NCI-H2196 treated with DMSO at 0.1 percent for 48 hours (cell line): Measurements from ENCODE around the gene RIPOR1.
A peak's percentile ranks its signal among the peaks of the same experiment; 100 is the strongest.
"Not testable (repeated sequence)": the region's sequence is repeated elsewhere in the genome, so short reads cannot be mapped to it uniquely, and the experiment has no call there.

Experiments used
- DNase-seq: peaks from one replicate; lab custom pipeline; 2025; ENCODE audit not compliant: unreplicated experiment; lab: John Stamatoyannopoulos, UW

Gene RIPOR1, protein sequence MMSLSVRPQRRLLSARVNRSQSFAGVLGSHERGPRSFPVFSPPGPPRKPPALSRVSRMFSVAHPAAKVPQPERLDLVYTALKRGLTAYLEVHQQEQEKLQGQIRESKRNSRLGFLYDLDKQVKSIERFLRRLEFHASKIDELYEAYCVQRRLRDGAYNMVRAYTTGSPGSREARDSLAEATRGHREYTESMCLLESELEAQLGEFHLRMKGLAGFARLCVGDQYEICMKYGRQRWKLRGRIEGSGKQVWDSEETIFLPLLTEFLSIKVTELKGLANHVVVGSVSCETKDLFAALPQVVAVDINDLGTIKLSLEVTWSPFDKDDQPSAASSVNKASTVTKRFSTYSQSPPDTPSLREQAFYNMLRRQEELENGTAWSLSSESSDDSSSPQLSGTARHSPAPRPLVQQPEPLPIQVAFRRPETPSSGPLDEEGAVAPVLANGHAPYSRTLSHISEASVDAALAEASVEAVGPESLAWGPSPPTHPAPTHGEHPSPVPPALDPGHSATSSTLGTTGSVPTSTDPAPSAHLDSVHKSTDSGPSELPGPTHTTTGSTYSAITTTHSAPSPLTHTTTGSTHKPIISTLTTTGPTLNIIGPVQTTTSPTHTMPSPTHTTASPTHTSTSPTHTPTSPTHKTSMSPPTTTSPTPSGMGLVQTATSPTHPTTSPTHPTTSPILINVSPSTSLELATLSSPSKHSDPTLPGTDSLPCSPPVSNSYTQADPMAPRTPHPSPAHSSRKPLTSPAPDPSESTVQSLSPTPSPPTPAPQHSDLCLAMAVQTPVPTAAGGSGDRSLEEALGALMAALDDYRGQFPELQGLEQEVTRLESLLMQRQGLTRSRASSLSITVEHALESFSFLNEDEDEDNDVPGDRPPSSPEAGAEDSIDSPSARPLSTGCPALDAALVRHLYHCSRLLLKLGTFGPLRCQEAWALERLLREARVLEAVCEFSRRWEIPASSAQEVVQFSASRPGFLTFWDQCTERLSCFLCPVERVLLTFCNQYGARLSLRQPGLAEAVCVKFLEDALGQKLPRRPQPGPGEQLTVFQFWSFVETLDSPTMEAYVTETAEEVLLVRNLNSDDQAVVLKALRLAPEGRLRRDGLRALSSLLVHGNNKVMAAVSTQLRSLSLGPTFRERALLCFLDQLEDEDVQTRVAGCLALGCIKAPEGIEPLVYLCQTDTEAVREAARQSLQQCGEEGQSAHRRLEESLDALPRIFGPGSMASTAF

DNA sequence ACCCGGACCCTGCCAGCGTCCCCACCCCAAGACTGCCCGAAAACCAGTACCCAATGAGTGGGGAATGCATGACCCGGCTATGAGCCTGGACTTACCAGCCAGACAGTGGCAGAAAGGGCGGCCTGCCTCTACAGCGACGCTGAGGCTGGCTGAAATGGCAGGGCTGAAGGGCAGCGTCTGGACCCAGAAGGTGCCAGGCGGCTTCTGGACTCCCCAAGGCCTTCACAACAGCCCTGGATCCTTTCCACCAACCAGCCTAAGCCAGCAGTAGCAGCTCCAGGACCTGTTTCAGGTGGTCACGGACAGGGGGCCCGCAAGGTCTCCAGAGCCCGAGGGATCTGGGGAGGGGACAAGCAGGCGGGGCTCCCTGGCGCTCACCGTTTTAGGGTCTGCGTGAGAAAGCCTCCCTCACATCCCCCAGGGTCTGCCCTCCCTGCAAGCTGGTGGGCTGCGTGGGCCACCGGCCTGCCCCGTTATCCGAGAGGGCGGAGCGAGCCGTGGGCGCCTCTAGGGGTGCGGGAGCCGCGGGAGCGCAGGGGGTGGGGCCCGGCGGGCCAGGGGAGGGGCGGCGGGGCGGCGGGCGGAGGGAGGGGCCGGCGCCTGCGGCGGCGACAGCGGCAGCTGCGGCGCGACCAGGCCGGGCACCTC, at the start of gene RIPOR1:
RIPOR1 (plus strand) TSS at position 608 of the 648 bp plus-strand sequence. CDS start 9,618 bp downstream, outside the sequence.
- DNase-seq, result no peak

DNA sequence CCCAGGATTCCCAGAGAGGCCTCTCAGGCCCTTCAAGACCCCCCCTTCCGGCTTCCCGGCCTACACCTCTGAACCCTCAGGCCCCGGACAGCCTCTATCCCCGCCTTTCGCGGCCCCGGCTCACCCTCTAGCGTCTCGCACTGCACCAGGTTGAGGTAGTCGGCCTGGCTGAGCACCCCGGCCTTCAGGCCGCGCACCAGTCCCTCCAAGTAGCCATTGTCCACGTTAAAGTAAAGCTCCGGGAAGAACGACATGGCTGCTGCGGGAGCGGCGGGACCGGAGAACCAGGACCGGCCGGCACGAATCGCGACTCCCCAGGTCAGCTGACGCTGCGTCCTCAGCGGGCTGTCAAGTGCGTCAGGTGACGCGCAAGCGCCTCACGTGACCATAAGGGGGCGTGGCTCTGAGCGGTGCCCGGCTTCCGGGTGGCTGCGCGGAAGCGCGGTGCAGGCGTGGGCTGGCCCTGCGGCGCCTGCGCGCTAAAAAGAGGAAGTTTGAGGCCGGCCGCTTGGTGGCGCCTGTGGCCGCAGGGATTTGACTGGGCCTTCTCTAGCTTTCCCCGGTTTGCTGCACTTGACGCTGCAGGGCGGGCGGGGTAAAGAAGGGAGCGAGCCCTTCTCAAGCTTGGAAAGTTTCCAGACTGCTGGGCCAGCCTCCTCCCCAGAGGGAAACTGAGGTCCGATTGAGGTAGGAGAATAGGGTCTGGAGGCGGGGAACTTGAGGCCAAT, 47.6 kb upstream of the RIPOR1 start, which contains the start of gene ATP6V0D1:
ATP6V0D1 (minus strand) TSS at position 325 of the 728 bp plus-strand sequence; CDS start at position 254, 71 bp downstream.
- peak; percentile 69 for DNase-seq

DNA sequence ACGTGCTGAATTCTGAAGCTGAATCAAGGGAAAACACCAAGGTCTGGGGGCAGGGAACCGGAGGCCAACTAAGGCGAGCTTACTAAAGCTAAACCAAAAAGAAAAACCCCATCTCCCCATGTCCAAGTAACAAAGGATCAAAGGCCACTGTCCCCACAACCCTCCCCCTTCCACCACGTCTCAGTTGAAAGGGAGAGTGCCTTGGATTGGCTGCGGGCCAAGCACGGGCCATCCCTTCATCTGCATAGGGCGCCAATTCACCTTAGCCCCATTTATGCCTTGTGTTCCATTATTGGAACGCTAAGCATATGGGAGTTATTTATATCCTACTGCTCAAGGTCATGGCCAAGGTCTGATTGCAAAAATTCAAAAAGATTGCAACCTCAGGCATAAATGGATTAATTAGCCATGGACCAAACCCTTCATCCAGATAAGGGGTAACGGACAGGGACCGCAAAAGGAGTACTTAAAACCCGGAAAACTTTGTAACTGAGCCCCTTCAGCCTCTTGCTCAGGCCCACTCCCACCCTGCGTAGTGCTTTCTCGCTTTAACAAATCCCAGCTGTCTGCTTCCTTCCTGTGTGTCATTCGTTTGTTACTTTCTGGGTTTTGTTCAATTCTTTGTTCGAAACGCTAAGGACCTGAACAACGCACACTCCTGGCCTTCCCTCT, 46.9 kb upstream of the RIPOR1 start:
- no peak for DNase-seq

DNA sequence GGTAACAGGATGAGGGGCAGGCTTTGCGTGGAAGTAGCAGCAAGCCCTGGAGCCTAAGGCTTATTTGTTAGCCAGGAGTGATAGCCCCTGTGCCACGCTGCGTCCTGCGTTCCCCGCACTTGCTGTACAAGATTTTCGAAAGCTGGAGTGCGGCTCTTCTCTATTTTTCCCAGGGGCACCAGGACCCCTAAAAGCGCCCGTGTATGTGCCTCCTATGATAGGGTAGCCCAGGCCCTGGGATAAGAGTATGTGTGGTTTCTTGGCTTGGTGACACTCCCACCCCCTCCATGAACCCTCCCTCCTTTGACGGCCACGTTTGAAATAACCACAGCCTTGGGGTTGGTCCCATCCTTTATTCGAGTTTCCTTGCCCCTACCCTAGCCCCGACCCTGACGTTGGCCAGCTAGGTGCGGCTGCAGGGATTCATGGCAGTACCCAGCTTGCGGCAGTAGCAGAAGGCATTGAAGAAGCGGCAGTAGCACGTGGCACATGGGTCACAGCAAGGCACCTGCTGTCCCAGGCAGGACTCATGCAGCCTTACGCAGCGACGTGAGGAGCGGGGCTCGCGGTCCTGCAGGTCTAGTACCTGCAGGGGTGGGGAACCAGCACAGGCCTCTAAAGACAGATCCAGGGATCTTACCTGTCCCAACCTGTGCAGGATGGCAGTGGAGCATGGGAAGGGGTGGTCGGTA, 46.2 kb upstream of the RIPOR1 start:
- DNase-seq, result no peak

DNA sequence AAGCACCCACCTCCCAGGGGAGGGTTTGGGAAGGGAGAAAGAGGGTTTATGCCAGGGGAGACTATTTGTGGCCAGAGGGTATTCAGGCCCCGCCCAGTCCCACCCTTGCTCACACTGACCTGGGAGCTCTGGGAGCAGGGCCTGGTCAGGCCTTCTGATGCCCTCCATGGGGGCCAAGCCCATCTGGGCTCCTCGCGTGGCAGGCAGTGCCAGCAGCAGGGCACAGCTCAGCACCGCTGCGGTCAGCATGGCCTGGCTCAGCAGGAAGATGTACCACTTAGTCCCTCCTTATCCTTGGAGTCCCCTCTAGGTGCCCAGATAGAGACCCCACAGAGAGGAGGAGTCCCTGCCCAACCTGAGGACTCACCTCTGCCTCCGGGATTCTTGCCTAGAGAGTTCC, 45.5 kb upstream of the RIPOR1 start, which contains the start of gene AGRP:
AGRP (minus strand) TSS at position 398 of the 400 bp plus-strand sequence; CDS start at position 249, 149 bp downstream.
- no peak for DNase-seq

DNA sequence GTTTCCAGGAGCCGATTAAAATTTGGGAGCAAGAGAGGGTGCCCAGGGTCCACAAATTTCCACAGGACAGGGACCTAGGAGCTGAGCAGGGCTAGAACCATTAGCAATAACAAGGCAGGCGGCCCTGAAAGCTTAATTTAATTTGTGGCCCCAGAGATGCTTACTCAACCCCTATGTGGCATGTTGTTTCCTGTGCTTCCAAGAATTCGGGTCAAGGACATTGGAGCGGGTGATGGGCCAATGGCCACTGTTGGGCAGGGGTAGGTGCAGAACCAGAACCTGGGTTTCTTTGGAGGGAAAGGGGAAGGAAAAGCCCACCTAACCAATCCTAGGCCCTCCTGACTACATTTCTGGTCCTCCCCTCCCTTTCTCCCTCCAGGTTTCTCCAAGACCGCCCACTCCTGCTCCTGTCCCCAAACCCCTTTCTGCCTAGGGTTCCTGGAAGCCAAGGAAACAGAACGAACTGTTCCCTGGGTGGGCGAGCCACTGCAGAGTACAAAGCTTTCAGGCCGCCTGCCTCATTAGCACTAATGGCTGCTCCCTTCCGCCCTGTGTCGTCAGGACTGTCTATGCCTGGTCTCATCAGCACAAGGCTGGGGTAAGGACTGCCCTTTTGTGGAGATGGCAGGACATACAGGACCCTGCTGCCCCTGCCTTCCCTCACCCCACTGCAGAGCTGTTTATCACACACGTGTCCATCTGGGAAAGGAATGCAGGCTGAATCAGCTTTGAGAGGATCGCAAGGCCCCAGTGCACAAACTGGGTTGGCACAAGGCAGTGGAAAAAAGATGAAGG, 44.7 kb upstream of the RIPOR1 start:
- DNase-seq, result no peak

DNA sequence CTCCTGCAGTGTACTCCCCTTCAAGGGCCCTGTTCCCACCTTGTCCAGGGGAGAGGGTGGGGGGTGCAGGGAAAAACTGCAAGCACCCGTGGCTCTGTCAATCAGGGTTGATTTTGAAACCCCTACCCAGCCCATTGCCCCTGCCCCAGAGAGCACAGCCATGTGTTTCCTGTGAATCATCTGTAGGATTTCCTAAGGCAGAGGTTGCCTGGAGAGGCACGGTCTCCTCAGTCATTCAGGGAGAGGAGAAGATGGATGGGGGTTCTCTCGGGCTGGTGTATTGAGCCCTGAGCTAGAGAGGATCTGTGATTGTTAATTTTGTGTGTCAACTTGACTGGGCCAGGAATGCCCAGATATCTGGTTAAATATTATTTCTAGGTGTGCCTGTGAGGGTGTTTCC, 41.8 kb upstream of the RIPOR1 start:
- no peak for DNase-seq

DNA sequence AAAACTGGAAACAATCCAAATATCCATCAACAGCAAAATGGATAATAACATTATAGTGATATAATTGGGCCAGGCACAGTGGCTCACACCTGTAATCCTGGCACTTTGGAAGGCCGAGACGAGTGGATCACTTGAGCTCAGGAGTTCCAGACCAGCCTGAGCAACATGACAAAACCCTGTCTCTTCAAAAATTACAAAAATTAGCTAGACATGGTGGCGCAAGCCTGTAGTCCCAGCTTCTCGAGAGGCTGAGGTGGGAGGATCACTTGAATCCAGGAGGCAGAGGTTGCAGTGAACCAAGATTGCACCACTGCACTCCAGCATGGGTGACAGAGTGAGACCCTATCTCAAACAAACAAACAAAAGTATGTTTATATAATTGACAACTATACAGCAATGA, 41.1 kb upstream of the RIPOR1 start:
- DNase-seq, result not testable (repeated sequence)

DNA sequence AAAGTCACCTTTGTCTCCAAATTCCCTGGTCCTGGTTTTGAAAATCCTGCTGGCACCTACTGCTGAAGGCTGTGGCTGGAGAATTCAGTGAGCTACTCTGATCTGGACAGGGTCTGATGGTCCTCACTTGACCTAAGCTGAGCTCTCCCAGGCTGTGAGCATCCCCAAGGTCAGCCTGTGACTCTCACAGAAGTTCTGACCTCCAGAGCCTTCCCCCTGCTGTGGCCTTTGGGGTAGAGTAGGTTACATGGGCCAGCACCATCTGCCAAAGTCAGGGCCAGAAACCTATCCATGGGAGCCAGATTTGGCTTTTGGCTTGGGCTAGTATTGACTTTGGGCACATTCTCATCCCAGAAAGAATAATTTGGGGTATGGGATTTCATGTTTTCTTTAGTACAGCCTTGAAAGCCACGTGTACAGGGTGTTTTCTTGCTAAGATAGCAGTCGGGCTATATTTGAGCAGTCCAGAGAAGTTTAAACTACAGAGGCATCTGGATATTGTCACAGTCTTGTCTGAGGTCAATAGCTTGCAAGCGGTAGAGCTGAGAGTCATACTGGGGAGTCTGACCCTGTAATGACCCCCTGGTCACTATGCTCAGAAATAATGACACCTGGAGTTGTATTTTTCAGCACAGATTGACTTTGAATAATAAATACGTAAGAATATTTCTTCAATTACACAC, 39.1 kb upstream of the RIPOR1 start:
- DNase-seq, result no peak

DNA sequence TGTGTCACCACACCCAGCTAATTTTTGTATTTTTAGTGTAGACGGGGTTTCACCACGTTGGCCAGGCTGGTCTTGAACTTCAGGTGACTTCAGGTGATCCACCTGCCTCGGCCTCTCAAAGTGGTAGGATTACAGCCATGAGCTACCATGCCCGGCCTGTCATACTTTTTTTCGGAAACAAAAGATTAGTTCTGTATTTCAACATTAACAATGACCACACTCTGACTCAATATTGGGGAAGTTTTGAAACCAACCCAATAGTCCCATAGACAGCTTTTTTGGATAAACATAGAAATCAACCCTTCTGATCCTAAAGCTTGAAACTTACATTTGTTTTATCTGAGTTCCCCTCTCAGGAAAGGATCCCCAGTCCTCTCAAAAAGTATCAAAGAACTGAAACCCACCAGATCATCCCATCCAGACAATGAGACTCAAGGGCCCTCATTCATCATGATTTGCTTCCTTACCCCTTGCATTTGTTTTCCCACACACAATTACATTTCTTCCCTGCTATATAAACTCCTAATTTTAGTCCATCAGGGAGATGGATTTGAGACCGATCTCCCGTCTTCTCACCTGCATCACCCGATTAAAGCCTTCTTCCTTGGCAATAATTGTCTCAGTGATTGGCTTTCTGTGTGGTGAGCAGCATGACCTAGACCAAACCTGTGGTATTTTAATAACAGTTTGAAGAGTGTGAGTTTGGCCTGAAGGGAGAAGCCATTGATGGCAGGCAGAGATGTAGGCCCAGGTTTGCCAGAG, 38.1 kb upstream of the RIPOR1 start:
- no peak for DNase-seq

DNA sequence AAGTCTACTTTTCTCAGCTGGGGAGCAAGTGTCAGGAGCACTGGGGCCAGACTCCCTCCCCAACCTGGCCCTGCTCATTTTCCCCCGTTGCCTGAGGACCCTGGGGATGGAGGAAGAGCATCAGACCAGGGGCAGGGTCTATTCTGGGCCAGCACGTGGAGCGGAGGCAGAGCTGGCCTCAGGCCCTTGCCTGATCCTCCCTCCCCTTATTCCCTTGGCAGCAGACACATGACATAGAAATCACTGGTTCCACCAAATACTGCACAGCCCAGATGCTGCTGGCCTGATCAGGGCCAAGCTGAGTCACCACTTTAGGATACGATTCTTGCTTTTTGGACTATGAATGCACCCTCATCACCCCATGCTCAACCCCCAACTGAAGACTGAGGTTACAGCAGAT, 29.5 kb upstream of the RIPOR1 start:
- DNase-seq, result no peak

DNA sequence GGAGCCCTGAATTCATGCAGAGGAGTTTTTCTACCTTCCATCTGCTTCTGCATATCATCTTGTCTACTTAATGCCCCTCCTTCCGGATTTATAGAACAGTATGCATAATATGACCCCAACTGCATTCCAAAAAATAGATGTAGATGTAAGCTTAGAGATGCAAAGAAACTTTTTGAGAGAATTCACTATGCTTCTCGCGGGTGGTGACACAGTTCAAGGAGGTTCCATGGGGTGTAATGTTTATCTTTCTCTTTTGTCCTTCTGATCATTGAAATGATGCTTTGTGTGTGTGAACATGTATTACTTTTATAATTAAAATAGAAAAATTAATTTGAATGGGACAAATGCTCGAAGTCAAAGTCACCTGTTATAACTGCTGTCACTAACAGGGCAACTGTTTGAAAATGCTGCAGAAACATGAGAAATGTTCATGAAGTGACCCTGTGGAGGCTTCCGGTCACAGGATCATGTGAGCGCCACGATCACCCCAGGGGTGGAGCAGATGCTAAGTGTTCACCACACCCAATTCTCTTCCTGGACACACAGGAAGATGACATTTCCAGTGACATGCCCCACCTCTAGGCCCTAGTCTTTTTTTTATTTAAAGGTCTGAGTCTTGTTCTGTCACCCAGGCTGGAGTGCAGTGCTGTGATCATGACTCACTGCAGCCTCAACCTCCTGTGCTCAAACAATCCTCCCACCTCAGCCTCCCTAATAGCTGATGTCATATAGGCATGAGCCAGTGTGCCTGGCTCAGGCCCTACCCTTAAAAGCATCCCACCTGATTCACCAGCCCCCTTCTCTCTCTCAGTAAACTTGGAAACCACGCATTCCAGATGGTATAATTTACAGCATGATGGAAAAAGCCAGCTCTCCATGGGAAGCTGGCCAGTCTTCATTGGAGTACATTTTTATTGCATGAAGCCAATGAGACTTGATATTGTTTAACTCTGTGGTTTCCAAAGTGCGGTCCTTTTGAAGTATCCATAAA, 24.3 kb upstream of the RIPOR1 start:
- DNase-seq, result no peak

DNA sequence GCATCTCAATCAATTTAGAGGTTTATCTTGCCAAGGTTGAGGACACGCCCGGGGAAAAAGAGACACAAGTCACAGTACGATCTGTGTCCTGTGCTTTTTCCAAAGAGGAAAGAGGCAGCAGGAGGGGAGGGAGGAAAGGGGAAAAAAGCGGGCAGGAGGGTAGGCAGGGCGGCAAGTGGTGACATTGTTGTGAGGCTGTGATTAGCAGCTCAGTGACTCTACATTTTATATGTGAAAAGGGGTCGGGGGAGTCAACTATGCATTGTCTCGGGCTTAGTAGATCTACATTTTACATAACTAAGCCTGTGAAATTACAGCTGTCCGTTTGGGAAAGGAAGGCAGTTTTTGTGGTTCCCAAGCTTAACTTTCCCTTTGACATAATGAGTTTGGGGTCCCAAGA, 22.2 kb upstream of the RIPOR1 start:
- no peak for DNase-seq

DNA sequence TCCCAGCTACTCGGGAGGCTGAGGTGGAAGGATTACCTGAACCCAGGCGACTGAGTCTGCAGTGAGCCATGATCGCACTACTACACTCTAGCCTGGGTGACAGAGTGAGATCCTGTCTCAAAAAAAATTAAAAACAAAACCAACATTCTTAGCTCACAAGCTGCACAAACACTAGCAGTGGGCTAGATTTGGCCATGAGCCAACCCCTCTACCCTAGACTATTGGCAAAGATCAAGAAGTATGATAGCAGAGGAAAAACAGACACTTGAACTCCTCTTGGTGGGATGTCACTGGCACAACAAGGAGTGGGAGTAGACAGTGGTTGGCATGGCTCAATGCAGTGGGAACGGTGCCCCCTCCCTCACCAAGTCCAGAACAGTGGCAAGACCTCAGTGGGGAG, 19.6 kb upstream of the RIPOR1 start:
- DNase-seq, result no peak

DNA sequence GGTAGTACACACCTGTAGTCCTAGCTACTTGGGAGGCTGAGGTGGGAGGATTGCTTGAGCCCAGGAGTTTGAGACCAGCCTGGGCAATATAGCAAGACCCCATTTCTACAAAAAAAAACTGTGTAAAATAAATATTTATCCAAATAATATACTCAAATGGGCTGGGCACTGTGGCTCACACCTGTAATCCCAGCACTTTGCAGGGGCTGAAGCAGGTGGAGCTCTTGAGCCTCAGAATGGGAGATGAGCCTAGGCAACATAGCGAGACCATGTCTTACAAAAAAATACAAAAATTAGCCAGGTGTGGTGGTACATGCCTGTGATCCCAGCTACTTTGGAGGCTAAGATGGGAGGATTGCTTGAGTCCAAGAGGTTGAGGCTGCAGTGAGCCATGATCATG, 14.7 kb upstream of the RIPOR1 start:
- not testable (repeated sequence) for DNase-seq
